H1 (cell line): ENCODE results near the gene OR51B5. TPM values are rescaled to one million over a fixed set of nuclear protein-coding genes. Genes with fewer than 3 reads are reported as not detected.

Experiments
- CTCF ChIA-PET: fragments of 300-600 bp; sonication (Branson Sonifier 250); formaldehyde crosslinking; loops from one replicate; lab custom pipeline; 2021; ENCODE audit not compliant: partially characterized antibody; lab: Charles Lee
- POLR2A ChIA-PET: fragments of 300-600 bp; sonication (Branson Sonifier 250); formaldehyde crosslinking; loops from one replicate; lab custom pipeline; 2021; ENCODE audit warnings: inconsistent platforms; ENCODE audit not compliant: partially characterized antibody; lab: Charles Lee
- DNase-seq, 2 experiments: peaks; one replicate each; pipeline versions ENCODE4 v3.0.0 to v3.0.0-alpha.2; 2010 to 2022; ENCODE audit warnings: low spot score in 2 of 2, low read depth in 1 of 2, mixed read lengths in 1 of 2
- FAIRE-seq: peaks from 2 replicates; lab custom pipeline; 2011; peaks lifted over from hg19 to GRCh38; lab: Jason Lieb, UNC
- H2AFZ ChIP-seq: 2 replicates; pipeline ENCODE4 v1.8.1; 2012; ENCODE audit warnings: low read length, inconsistent platforms
- H2AK5ac ChIP-seq: 2 replicates; pipeline ENCODE4 v1.6.1; 2013; ENCODE audit warnings: low read depth, low read length
- H2BK120ac ChIP-seq: replicated peaks from 2 replicates; pipeline ENCODE3; 2013; ENCODE audit warnings: low read depth, low read length, inconsistent platforms
- H2BK12ac ChIP-seq: 2 replicates; pipeline ENCODE4 v1.6.1; 2013; ENCODE audit warnings: low read depth, low read length
- H2BK15ac ChIP-seq: 2 replicates; pipeline ENCODE4 v1.6.1; 2013; ENCODE audit warnings: low read length
- H2BK20ac ChIP-seq: 2 replicates; pipeline ENCODE4 v1.6.1; 2013; ENCODE audit warnings: low read length
- H2BK5ac ChIP-seq: 2 replicates; pipeline ENCODE4 v1.6.1; 2013; ENCODE audit warnings: low read depth, low read length
- H3K14ac ChIP-seq: 2 replicates; pipeline ENCODE4 v1.6.1; 2013; ENCODE audit warnings: inconsistent platforms; ENCODE audit not compliant: insufficient read length
- H3K18ac ChIP-seq: 2 replicates; pipeline ENCODE4 v1.6.1; 2013; ENCODE audit warnings: low read length; ENCODE audit errors: extremely low read depth
- H3K23ac ChIP-seq: 2 replicates; pipeline ENCODE4 v1.6.1; 2013; ENCODE audit warnings: inconsistent platforms; ENCODE audit not compliant: insufficient read length
- H3K23me2 ChIP-seq: 2 replicates; pipeline ENCODE4 v1.6.1; 2013; ENCODE audit warnings: low read depth, low read length
- H3K27ac ChIP-seq: 2 replicates; pipeline ENCODE4 v1.6.1; 2011; ENCODE audit warnings: low read depth, low read length, inconsistent platforms
- H3K27me3 ChIP-seq, 4 experiments: replicated peaks in 1 of 4; 1 replicate in 1 of 4; 2 replicates in 3 of 4; pipeline versions ENCODE4 v1.6.1 to v1.8.1; 2011 to 2013; ENCODE audit warnings: low read length in 3 of 4, mild to moderate bottlenecking in 3 of 4, inconsistent platforms in 2 of 4, mixed read lengths in 2 of 4, moderate library complexity in 1 of 4; ENCODE audit not compliant: control insufficient read depth in 3 of 4, insufficient read depth in 3 of 4; ENCODE audit errors: extremely low read depth in 1 of 4
- H3K36me3 ChIP-seq, 4 experiments: 2 replicates each; pipeline versions ENCODE4 v1.6.1 to v1.8.1; 2011 to 2013; ENCODE audit warnings: mild to moderate bottlenecking in 4 of 4, low read length in 3 of 4, moderate library complexity in 2 of 4, control low read depth in 1 of 4, inconsistent platforms in 1 of 4; ENCODE audit not compliant: insufficient read depth in 4 of 4, control insufficient read depth in 2 of 4
- H3K4ac ChIP-seq: replicated peaks from 2 replicates; pipeline ENCODE3; 2013; ENCODE audit warnings: low read length, low read depth, mixed read lengths, inconsistent platforms; ENCODE audit not compliant: insufficient read length
- H3K4me1 ChIP-seq, 4 experiments: replicated peaks in 1 of 4; 1 replicate in 1 of 4; 2 replicates in 3 of 4; pipeline versions ENCODE4 v1.6.1 to v1.8.1; 2011 to 2013; ENCODE audit warnings: low read length in 3 of 4, inconsistent platforms in 2 of 4, mixed read lengths in 1 of 4; ENCODE audit not compliant: insufficient read depth in 4 of 4, control insufficient read depth in 3 of 4
- H3K4me2 ChIP-seq, 2 experiments: 2 replicates each; pipeline versions ENCODE4 v1.6.1 to v1.8.1; 2011 to 2013; ENCODE audit warnings: low read depth in 2 of 2, low read length in 2 of 2, control low read depth in 1 of 2, inconsistent platforms in 1 of 2, mild to moderate bottlenecking in 1 of 2; ENCODE audit not compliant: insufficient read depth in 1 of 2
- H3K4me3 ChIP-seq, 4 experiments: fragments of 200-600, 300-600 bp in 1 of 4; sonication (generic), shearing (Covaris generic), sonication (Bioruptor Twin) in 1 of 4; 2 replicates each; pipeline versions ENCODE4 v1.5.1 to v1.8.1; 2011 to 2016; ENCODE audit warnings: low read length in 4 of 4, low read depth in 3 of 4, control low read depth in 2 of 4, inconsistent platforms in 2 of 4, mild to moderate bottlenecking in 2 of 4, mixed read lengths in 1 of 4, moderate library complexity in 1 of 4; ENCODE audit not compliant: insufficient read depth in 2 of 4; ENCODE audit errors: extremely low read depth in 1 of 4
- H3K56ac ChIP-seq: replicated peaks from 2 replicates; pipeline ENCODE3; 2013; ENCODE audit warnings: low read depth, mild to moderate bottlenecking, mixed read lengths, low read length, inconsistent platforms; ENCODE audit not compliant: insufficient read length
- H3K79me1 ChIP-seq: 2 replicates; pipeline ENCODE4 v1.6.1; 2013; ENCODE audit warnings: low read depth, low read length, control low read depth
- H3K79me2 ChIP-seq, 2 experiments: 2 replicates each; pipeline versions ENCODE4 v1.6.1 to v1.8.1; 2012 to 2013; ENCODE audit warnings: low read length in 2 of 2, mild to moderate bottlenecking in 2 of 2, inconsistent platforms in 1 of 2; ENCODE audit not compliant: insufficient read depth in 2 of 2, control insufficient read depth in 1 of 2
- H3K9ac ChIP-seq, 4 experiments: replicated peaks in 1 of 4; 1 replicate in 1 of 4; 2 replicates in 3 of 4; pipeline versions ENCODE4 v1.6.1 to v1.8.1; 2011 to 2013; ENCODE audit warnings: low read depth in 3 of 4, low read length in 3 of 4, control low read depth in 2 of 4, mild to moderate bottlenecking in 2 of 4, moderate library complexity in 2 of 4, inconsistent platforms in 1 of 4; ENCODE audit errors: extremely low read depth in 1 of 4
- H3K9me3 ChIP-seq, 2 experiments: 2 replicates each; pipeline versions ENCODE4 v1.6.1 to v1.8.1; 2012 to 2013; ENCODE audit warnings: mild to moderate bottlenecking in 2 of 2, moderate library complexity in 2 of 2, control low read depth in 1 of 2, inconsistent platforms in 1 of 2, low read depth in 1 of 2, low read length in 1 of 2, mixed read lengths in 1 of 2; ENCODE audit not compliant: insufficient read depth in 2 of 2
- H4K20me1 ChIP-seq, 2 experiments: replicated peaks in 1 of 2; 2 replicates each; pipeline versions ENCODE3 to v1.8.1; 2011 to 2013; ENCODE audit warnings: inconsistent platforms in 2 of 2, low read length in 2 of 2, mild to moderate bottlenecking in 1 of 2; ENCODE audit not compliant: insufficient read depth in 2 of 2, control insufficient read depth in 1 of 2
- H4K5ac ChIP-seq: 2 replicates; pipeline ENCODE4 v1.6.1; 2013; ENCODE audit warnings: low read length, low read depth, mixed read lengths, inconsistent platforms; ENCODE audit not compliant: insufficient read length
- H4K8ac ChIP-seq: 2 replicates; pipeline ENCODE4 v1.8.0; 2013; ENCODE audit warnings: mild to moderate bottlenecking, moderate library complexity, low read length, inconsistent platforms; ENCODE audit not compliant: insufficient read depth; ENCODE audit errors: extremely low read depth
- H4K91ac ChIP-seq: replicated peaks from 2 replicates; pipeline ENCODE3; 2013; ENCODE audit warnings: low read length, mixed read lengths, inconsistent platforms; ENCODE audit not compliant: insufficient read length
- ATF3 ChIP-seq: IDR thresholded peaks from 2 replicates; pipeline ENCODE4 v1.6.1; 2011; ENCODE audit warnings: low read depth, mild to moderate bottlenecking, low read length; ENCODE audit not compliant: insufficient read depth
- BCL11A ChIP-seq, 2 experiments: IDR thresholded peaks; one replicate each; pipeline ENCODE4 v1.6.1; 2011; ENCODE audit warnings: low read depth in 2 of 2, low read length in 2 of 2, mild to moderate bottlenecking in 2 of 2
- HDAC2 ChIP-seq, 2 experiments: fragments of 300-600 bp in 1 of 2; sonication (generic) in 1 of 2; IDR thresholded peaks; 2 replicates each; pipeline ENCODE4 v1.6.1; 2011 to 2012; ENCODE audit warnings: low read depth in 2 of 2, low read length in 2 of 2, mild to moderate bottlenecking in 2 of 2, moderate library complexity in 2 of 2, borderline replicate concordance in 1 of 2, inconsistent platforms in 1 of 2
- JUND ChIP-seq: IDR thresholded peaks from 2 replicates; pipeline ENCODE4 v1.6.1; 2011; ENCODE audit warnings: mild to moderate bottlenecking, improper control_type of control experiment, low read length
- KDM1A ChIP-seq: fragments of 200-600, 300-600 bp; sonication (generic); IDR thresholded peaks from 2 replicates; pipeline ENCODE4 v1.7.1; 2016; ENCODE audit warnings: mild to moderate bottlenecking, low read length, borderline replicate concordance
- MAFK ChIP-seq: IDR thresholded peaks from 2 replicates; pipeline ENCODE4 v1.6.1; 2012; ENCODE audit warnings: low read depth, mild to moderate bottlenecking, improper control_type of control experiment, low read length
- NANOG ChIP-seq: IDR thresholded peaks from 2 replicates; pipeline ENCODE4 v1.6.1; 2011; ENCODE audit warnings: low read length, low read depth, mild to moderate bottlenecking, inconsistent platforms; ENCODE audit not compliant: insufficient read depth, poor library complexity, severe bottlenecking
- POU5F1 ChIP-seq: IDR thresholded peaks from 2 replicates; pipeline ENCODE4 v1.6.1; 2011; ENCODE audit warnings: low read depth, mild to moderate bottlenecking, low read length, moderate library complexity
- RBBP5 ChIP-seq: IDR thresholded peaks from 2 replicates; pipeline ENCODE4 v1.7.1; 2012; ENCODE audit warnings: low read depth, mild to moderate bottlenecking, inconsistent platforms, low read length, moderate library complexity, borderline replicate concordance
- RNF2 ChIP-seq: fragments of 200-900, 300-1000 bp; sonication (generic); IDR thresholded peaks from 2 replicates; pipeline ENCODE4 v1.7.1; 2016; ENCODE audit warnings: borderline replicate concordance, low read depth, mild to moderate bottlenecking, antibody characterized with exemption, low read length; ENCODE audit not compliant: poor library complexity, severe bottlenecking; ENCODE audit errors: missing control alignments
- SIX5 ChIP-seq: IDR thresholded peaks from 2 replicates; pipeline ENCODE4 v1.6.1; 2011; ENCODE audit warnings: mild to moderate bottlenecking, low read depth, low read length
- SP1 ChIP-seq: IDR thresholded peaks from 2 replicates; pipeline ENCODE4 v1.6.1; 2011; ENCODE audit warnings: low read depth, low read length
- ZNF274 ChIP-seq: IDR thresholded peaks from 2 replicates; pipeline ENCODE4 v1.7.0; 2012; ENCODE audit warnings: low read length, borderline replicate concordance; ENCODE audit errors: extremely low read depth
- WGBS, 2 experiments: shearing (Covaris generic) in 1 of 2; methylation state at CpG; one replicate each; pipeline versions ENCODE4 v1.1.6 to v1.1.7; 2013 to 2015; ENCODE audit warnings: low lambda C conversion rate in 2 of 2, mixed read lengths in 2 of 2, inconsistent platforms in 1 of 2, low coverage in 1 of 2, missing lambda C conversion rate in 1 of 2; ENCODE audit not compliant: insufficient replicate concordance in 2 of 2, insufficient coverage in 1 of 2, insufficient read length in 1 of 2; ENCODE audit errors: extremely low coverage in 1 of 2, missing lambda C conversion rate in 1 of 2; 5-methylcytosine and 5-hydroxymethylcytosine counted together
- polyA plus RNA-seq, 7 experiments: library from polyadenylated mRNA; depleted of rRNA in 3 of 7; stranded (reverse) in 5 of 7; unstranded in 2 of 7; fragments of >200 nt in 5 of 7; fragments of 200-250 nt in 2 of 7; gene quantifications; 1 replicate in 5 of 7; 2 replicates in 1 of 7; 4 replicates in 1 of 7; pipeline versions ENCODE4 v1.2.1 to v1.2.3, GENCODE V29; 2011 to 2013; ENCODE audit warnings: missing spikeins in 2 of 7, mixed read lengths in 2 of 7
- total RNA-seq: library from RNA; stranded (reverse); fragmentation: NEBNext Ultra II Directional; extraction: Animal tissue kit (Norgen Biotek cat#: 25700); gene quantifications from 2 replicates; pipeline ENCODE4 v1.2.1, GENCODE V29; 2021

The OR51B5 gene
- total and polyA plus RNA-seq, 2 of the 8 experiments (the other 6 are each of a cell fraction or from before 2014, with no cell fraction given), result not detected

GRCh38 chr11:5317292-5317691 lies 26.0 kb downstream of the OR51B5 start:
- no peaks in the 10 kb centered on the region for H3K27me3 ChIP-seq
- CTCF ChIA-PET, result interaction anchor here (0.9 to 1.6 kb wide), 4 partner anchors 9 to 113 kb away, joined by 3 to 5 read pairs (median 4); no protein-coding TSS in a partner anchor
- H2BK20ac ChIP-seq, result no peak overlapping the region
- H3K56ac ChIP-seq, result no peak overlapping the region
- no peaks in the 10 kb centered on the region for H3K79me2 ChIP-seq
- no peak overlapping the region for H4K5ac ChIP-seq
- H3K4ac ChIP-seq, result no peak overlapping the region
- H2BK12ac ChIP-seq, result no peak overlapping the region
- no peak overlapping the region for H2AK5ac ChIP-seq
- no peak overlapping the region for H3K14ac ChIP-seq
- 82% methylated on average over 5 of the region's 5 CpGs; no CpG with 5 or more reads in 1 of the 2 experiments for WGBS, 2 experiments
- H3K4me2 ChIP-seq, result no peak overlapping the region
- no peaks in the 10 kb centered on the region for H3K36me3 ChIP-seq
- no peak overlapping the region for H4K8ac ChIP-seq
- H3K79me1 ChIP-seq, result no peaks in the 10 kb centered on the region
- POLR2A ChIA-PET, result no interaction called here
- H2BK5ac ChIP-seq, result no peak overlapping the region
- no peak overlapping the region for H3K9ac ChIP-seq
- no peak overlapping the region for H2BK15ac ChIP-seq
- FAIRE-seq (no peak), DNase-seq (no peak)
- no peaks in the 10 kb centered on the region for H4K20me1 ChIP-seq
- H2AFZ ChIP-seq, result no peak overlapping the region
- no peak overlapping the region for H3K23ac ChIP-seq
- H4K91ac ChIP-seq, result no peak overlapping the region
- no peak overlapping the region for H3K18ac ChIP-seq
- no peak overlapping the region for H2BK120ac ChIP-seq
- no peak overlapping the region for H3K4me3 ChIP-seq
- no peak overlapping the region for H3K27ac ChIP-seq
- no peaks in the 10 kb centered on the region; a peak in 1 of 4 replicates for H3K9me3 ChIP-seq
- H3K23me2 ChIP-seq, result no peaks in the 10 kb centered on the region
- H3K4me1 ChIP-seq, result peaks cover 0 to 2% (median 0%) of the 10 kb centered on the region in 4 experiments; a peak in 1 of 7 replicates
- TF ChIP-seq ZNF274 (no peak), HDAC2 (IDR thresholded peaks at IDR 0.05; ENCODE audit: borderline replicate concordance in 1 of 2, low read depth in 2 of 2, low read length in 2 of 2) (no peak), SIX5 (no peak), MAFK (no peak), NANOG (no peak), SP1 (no peak), JUND (no peak), KDM1A (no peak), RNF2 (no peak), RBBP5 (no peak), POU5F1 (no peak), BCL11A (IDR thresholded peaks at IDR 0.05; ENCODE audit: low read depth in 2 of 2, low read length in 2 of 2) (no peak), ATF3 (no peak)
